ENCODE results near the gene POLN. TPM values are rescaled to one million over a fixed set of nuclear protein-coding genes. Genes with fewer than 3 reads are reported as not detected.
A peak's percentile ranks its signal among the peaks of the same experiment; 100 is the strongest.

Gene POLN
- total and polyA plus RNA-seq, 8 donors, result 2.7 to 5.7 (median 3.9) TPM

- DNase-seq (peak in 1 of 4 donors; percentile 44), ATAC-seq (peak; percentile 34)
- H3K4me1 ChIP-seq, result peaks cover 0 to 4% of the 10 kb centered on the region in 2 donors
- TF ChIP-seq CTCF (IDR thresholded peaks at IDR 0.05), result no peak
- no peaks in the 10 kb centered on the region for H3K9me3 ChIP-seq
- no peaks in the 10 kb centered on the region for H3K27me3 ChIP-seq
- H3K36me3 ChIP-seq, result no peaks in the 10 kb centered on the region
- intact Hi-C loops (cut with DNase I), result no loop called here
- peak overlapping the region in 1 of 2 donors; percentile 30 for H3K27ac ChIP-seq
- H3K4me3 ChIP-seq, result no peak overlapping the region
These were observed 39.8 kb upstream of the POLN start for GRCh38 chr4:2281575-2282343.

GRCh38 chr4:2280531-2281300, 38.8 kb upstream of the POLN start:
- Histone ChIP-seq H3K36me3 (no peaks in the 10 kb centered on the region), H3K9me3 (no peaks in the 10 kb centered on the region), H3K27ac (peak overlapping the region in 1 of 2 donors; percentile 30), H3K4me3 (no peak overlapping the region), H3K27me3 (no peaks in the 10 kb centered on the region), H3K4me1 (peaks cover 0 to 4% of the 10 kb centered on the region in 2 donors)
- no peak for ATAC-seq
- intact Hi-C loops (cut with DNase I), result no loop called here
- no peak for TF ChIP-seq CTCF (IDR thresholded peaks at IDR 0.05)
- peak in 1 of 4 donors; percentile 43 for DNase-seq

- DNase-seq (no peak), ATAC-seq (no peak)
- no peak for TF ChIP-seq CTCF (IDR thresholded peaks at IDR 0.05)
- peaks cover 0 to 4% of the 10 kb centered on the region in 2 donors for H3K4me1 ChIP-seq
- no peaks in the 10 kb centered on the region for H3K27me3 ChIP-seq
- H3K36me3 ChIP-seq, result no peaks in the 10 kb centered on the region
- intact Hi-C loops (cut with DNase I), result no loop called here
- no peak overlapping the region for H3K27ac ChIP-seq
- H3K9me3 ChIP-seq, result no peaks in the 10 kb centered on the region
- no peak overlapping the region for H3K4me3 ChIP-seq
These were observed 36.0 kb upstream of the POLN start for GRCh38 chr4:2277956-2278355.

- DNase-seq, result peak in 1 of 4 donors; percentile 51
These were observed 34.8 kb upstream of the POLN start for GRCh38 chr4:2276581-2277325.

More at GRCh38 chr4:2276581-2277325, 34.8 kb upstream of the POLN start:
- no peaks in the 10 kb centered on the region for H3K36me3 ChIP-seq
- H3K4me1 ChIP-seq, result no peaks in the 10 kb centered on the region
- no peak overlapping the region for H3K27ac ChIP-seq
- H3K9me3 ChIP-seq, result no peaks in the 10 kb centered on the region
- intact Hi-C loops (cut with DNase I), result no loop called here
- no peak for TF ChIP-seq CTCF (IDR thresholded peaks at IDR 0.05)
- H3K27me3 ChIP-seq, result no peaks in the 10 kb centered on the region
- H3K4me3 ChIP-seq, result no peak overlapping the region
- no peak for ATAC-seq

All from left lung (tissue), 10 donors.